BE2C (cell line): ENCODE data around the gene VRK2.
"Not testable (repeated sequence)": the region's sequence is repeated elsewhere in the genome, so short reads cannot be mapped to it uniquely, and the experiment has no call there.

Experiments
- DNase-seq: peaks from one replicate; pipeline ENCODE4 v3.0.0-alpha.2; 2020
- H3K27me3 ChIP-seq: fragments of 250-450 bp; sonication (Bioruptor Pico); 2 replicates; pipeline ENCODE4 v1.5.1; 2020; ENCODE audit warnings: mild to moderate bottlenecking
- H3K36me3 ChIP-seq: fragments of 250-450 bp; sonication (Bioruptor Pico); 2 replicates; pipeline ENCODE4 v1.5.1; 2020; ENCODE audit warnings: mild to moderate bottlenecking
- H3K4me1 ChIP-seq: fragments of 250-450 bp; sonication (Bioruptor Pico); 2 replicates; pipeline ENCODE4 v1.5.1; 2020
- H3K4me3 ChIP-seq: 2 replicates; pipeline ENCODE4 v1.5.1; 2011; ENCODE audit warnings: low read depth, low read length
- H3K9me3 ChIP-seq: fragments of 250-450 bp; sonication (Bioruptor Pico); 2 replicates; pipeline ENCODE4 v1.5.1; 2020
- TF ChIP-seq, protein P1 (sequence below): IDR thresholded peaks from 2 replicates; pipeline ENCODE4 v1.5.1; 2012; ENCODE audit warnings: mild to moderate bottlenecking, low read depth, low read length

Gene VRK2

DNA sequence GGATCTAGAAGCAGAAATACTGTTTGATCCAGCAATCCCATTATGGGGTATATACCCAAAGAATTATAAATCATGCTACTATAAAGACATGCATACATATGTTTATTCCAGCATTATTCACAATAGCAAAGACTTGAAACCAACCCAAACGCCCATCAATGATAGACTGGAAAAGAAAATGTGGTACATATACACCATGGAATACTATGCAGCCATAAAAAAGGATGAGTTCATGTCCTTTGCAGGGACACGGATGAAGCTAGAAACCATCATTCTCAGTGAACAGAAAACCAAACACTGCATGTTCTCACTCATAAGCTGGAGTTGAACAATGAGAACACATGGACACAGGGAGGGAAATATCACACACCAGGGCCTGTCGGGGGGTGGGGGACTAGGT, 133.6 kb downstream of the VRK2 start:
- not testable (repeated sequence) for H3K9me3 ChIP-seq, DNase-seq, H3K4me1 ChIP-seq, H3K4me3 ChIP-seq, H3K27me3 ChIP-seq, H3K36me3 ChIP-seq

DNA sequence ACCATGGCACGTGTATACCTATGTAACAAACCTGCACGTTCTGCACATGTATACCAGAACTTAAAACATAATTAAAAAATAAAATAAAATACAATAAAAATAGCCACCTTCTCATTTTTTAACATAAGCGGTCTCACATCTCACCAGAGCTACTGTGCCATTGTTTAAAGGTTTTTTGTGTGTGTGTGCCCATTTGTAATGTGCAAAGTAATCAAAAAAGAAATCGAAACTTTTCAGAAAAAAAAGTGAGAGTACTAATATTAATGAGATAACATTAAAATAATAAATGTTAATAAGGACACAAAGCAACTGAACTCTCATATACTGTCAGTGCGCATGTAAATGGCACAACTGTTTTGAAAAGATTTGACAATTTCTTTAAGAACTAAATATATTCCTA, 134.0 kb downstream of the VRK2 start:
- TF ChIP-seq, protein P1, sequence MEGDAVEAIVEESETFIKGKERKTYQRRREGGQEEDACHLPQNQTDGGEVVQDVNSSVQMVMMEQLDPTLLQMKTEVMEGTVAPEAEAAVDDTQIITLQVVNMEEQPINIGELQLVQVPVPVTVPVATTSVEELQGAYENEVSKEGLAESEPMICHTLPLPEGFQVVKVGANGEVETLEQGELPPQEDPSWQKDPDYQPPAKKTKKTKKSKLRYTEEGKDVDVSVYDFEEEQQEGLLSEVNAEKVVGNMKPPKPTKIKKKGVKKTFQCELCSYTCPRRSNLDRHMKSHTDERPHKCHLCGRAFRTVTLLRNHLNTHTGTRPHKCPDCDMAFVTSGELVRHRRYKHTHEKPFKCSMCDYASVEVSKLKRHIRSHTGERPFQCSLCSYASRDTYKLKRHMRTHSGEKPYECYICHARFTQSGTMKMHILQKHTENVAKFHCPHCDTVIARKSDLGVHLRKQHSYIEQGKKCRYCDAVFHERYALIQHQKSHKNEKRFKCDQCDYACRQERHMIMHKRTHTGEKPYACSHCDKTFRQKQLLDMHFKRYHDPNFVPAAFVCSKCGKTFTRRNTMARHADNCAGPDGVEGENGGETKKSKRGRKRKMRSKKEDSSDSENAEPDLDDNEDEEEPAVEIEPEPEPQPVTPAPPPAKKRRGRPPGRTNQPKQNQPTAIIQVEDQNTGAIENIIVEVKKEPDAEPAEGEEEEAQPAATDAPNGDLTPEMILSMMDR, result no peak
- no peak for DNase-seq
- Histone ChIP-seq H3K4me1 (no peaks in the 10 kb centered on the region), H3K36me3 (no peaks in the 10 kb centered on the region), H3K9me3 (no peaks in the 10 kb centered on the region), H3K4me3 (no peak overlapping the region), H3K27me3 (no peaks in the 10 kb centered on the region)

DNA sequence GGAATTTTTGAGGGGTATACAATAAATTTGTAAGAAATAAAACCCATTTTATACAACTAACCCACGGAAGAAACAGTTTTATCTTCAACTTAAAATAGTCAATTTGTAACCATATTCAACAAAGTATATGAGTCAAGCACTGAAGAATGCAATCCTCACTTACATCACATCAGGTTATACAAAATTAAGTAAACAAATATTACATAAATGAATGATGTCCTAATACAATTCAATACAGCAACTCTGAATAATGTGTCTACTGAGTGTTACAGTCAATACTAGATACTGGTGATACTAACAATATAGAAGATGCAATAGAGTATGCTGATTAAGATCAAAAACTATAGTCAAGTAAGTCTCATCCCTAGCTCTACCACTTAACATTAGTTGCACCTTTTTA, 135.9 kb downstream of the VRK2 start:
- Histone ChIP-seq H3K4me1 (no peaks in the 10 kb centered on the region), H3K4me3 (no peak overlapping the region), H3K27me3 (no peaks in the 10 kb centered on the region), H3K36me3 (no peaks in the 10 kb centered on the region), H3K9me3 (no peaks in the 10 kb centered on the region)
- TF ChIP-seq, protein P1, result no peak
- DNase-seq, result no peak

DNA sequence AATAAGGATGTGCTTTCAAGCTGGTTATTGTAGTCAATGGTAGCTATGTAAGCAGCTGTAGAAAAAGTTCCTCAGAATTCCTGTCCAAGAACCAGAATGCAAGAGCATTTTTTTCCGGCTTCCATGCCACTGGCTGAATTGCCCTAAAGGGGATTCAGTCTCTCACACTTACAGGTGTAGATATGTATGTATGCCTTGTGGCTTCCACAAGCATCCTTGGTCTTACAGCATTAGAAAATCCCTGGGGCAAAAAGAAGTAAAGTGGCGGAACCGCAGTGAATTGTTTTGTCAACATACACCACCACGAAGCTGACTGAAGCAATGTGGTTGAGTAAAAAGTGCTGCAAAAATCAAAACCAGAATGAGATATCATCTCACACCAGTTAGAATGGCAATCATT, 139.9 kb downstream of the VRK2 start:
- Histone ChIP-seq H3K9me3 (no peaks in the 10 kb centered on the region), H3K36me3 (no peaks in the 10 kb centered on the region), H3K4me3 (no peak overlapping the region), H3K27me3 (no peaks in the 10 kb centered on the region), H3K4me1 (no peaks in the 10 kb centered on the region)
- TF ChIP-seq, protein P1, result no peak
- no peak for DNase-seq

DNA sequence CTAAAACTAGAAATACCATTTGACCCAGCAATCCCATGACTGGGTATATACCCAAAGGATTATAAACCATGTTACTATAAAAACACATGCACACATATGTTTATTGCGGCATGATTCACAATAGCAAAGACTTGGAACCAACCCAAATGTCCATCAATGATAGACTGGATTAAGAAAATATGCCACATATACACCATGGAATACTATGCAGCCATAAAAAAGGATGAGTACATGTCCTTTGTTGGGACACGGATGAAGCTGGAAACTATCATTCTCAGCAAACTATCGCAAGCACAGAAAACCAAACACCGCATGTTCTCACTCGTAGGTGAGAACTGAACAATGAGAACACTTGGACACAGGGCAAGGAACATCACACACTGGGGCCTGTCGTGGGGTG, 140.4 kb downstream of the VRK2 start:
- not testable (repeated sequence) for H3K9me3 ChIP-seq, H3K27me3 ChIP-seq, H3K4me1 ChIP-seq, H3K4me3 ChIP-seq, DNase-seq, H3K36me3 ChIP-seq

DNA sequence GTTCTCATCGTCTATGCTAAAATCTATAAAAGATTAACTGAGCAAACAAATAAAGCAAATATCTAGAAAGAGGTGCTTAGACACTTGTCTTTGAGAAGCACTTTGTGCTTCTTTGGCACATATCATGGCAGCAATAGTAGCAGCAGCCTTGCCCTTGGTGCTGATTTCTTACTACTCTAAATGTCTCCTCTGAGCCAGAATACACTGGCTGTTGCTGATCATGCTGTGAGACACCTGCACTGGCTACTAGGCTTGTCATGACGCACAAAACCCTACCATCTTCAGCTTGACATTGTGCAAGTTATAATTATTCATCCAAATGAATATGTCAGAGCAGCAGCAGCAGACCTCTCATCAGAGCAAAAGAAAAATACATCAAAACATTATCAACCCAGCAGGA, 147.9 kb downstream of the VRK2 start:
- Histone ChIP-seq H3K36me3 (no peaks in the 10 kb centered on the region), H3K4me1 (no peaks in the 10 kb centered on the region), H3K4me3 (no peak overlapping the region), H3K27me3 (no peaks in the 10 kb centered on the region), H3K9me3 (no peaks in the 10 kb centered on the region)
- TF ChIP-seq, protein P1, result no peak
- DNase-seq, result no peak

DNA sequence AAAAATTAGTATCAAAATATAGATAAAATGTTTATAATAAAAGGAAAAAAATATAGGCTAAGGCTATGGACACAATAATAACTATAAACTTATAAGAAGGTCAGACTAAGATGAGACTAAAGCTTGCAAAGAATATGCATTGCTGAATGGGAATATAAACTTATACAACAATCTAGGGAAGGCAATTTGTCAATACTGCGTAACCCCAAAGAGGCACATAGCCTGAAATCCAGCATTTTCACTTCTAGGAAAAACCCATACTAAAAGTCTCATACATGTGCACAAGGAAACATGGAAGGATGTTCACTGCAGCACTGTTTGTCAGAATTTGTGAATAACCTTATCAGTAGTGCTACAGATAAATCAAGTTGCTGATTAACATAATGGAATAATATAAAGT, 149.1 kb downstream of the VRK2 start:
- Histone ChIP-seq H3K27me3 (no peaks in the 10 kb centered on the region), H3K9me3 (no peaks in the 10 kb centered on the region), H3K4me1 (no peaks in the 10 kb centered on the region), H3K36me3 (no peaks in the 10 kb centered on the region), H3K4me3 (no peak overlapping the region)
- no peak for DNase-seq
- TF ChIP-seq, protein P1, result no peak
